MM.1S (cell line): ENCODE data around the gene NOS3.
A peak's percentile ranks its signal among the peaks of the same experiment; 100 is the strongest.

ENCODE experiments used
- EZH2 ChIP-seq: fragments of 300-600 bp; sonication (generic); optimal IDR thresholded peaks from 2 replicates; pipeline ENCODE3; 2017; ENCODE audit warnings: low read depth, mild to moderate bottlenecking, antibody characterized with exemption, low read length, mixed read lengths
- TF ChIP-seq, protein P1 (sequence below): fragments of 300-600 bp; sonication (generic); IDR thresholded peaks from 2 replicates; pipeline ENCODE4 v1.5.1; 2016; ENCODE audit warnings: antibody characterized with exemption, low read length, mixed read lengths

DNA sequence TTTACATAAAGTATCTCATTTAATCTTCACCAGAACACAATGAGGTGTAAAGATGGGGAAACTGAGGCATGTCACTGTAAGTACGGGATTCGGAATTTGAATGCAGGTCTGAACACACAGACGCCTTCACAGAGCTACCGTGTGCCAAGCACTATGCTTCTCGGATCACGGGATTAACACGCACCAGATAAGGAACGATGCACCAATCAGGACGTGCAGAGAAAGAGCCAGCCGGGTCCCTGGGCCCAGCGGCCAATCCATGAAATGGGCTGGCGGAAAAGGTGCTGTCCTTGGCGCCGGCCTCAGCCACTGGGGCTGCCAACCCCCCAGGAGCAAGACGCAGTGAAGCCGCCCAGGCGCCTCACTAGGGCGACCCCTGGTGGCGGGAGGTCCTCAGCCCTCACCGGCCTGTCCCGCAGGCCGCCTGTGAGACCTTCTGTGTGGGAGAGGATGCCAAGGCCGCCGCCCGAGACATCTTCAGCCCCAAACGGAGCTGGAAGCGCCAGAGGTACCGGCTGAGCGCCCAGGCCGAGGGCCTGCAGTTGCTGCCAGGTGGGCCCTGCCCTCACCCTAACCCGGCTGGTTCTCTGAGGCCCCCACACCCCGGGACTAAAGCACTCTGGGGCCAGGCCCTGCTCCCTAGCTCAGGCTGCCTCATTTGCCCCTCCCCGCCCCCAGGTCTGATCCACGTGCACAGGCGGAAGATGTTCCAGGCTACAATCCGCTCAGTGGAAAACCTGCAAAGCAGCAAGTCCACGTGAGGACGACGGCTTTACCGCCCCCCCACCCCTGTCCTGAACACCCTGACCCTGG, 17.9 kb downstream of the NOS3 start:
- TF ChIP-seq, protein P1, sequence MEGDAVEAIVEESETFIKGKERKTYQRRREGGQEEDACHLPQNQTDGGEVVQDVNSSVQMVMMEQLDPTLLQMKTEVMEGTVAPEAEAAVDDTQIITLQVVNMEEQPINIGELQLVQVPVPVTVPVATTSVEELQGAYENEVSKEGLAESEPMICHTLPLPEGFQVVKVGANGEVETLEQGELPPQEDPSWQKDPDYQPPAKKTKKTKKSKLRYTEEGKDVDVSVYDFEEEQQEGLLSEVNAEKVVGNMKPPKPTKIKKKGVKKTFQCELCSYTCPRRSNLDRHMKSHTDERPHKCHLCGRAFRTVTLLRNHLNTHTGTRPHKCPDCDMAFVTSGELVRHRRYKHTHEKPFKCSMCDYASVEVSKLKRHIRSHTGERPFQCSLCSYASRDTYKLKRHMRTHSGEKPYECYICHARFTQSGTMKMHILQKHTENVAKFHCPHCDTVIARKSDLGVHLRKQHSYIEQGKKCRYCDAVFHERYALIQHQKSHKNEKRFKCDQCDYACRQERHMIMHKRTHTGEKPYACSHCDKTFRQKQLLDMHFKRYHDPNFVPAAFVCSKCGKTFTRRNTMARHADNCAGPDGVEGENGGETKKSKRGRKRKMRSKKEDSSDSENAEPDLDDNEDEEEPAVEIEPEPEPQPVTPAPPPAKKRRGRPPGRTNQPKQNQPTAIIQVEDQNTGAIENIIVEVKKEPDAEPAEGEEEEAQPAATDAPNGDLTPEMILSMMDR = peak; percentile 98
- no peak for TF ChIP-seq EZH2
